Activated CD8-positive, alpha-beta memory T cell treated with anti-CD3 and anti-CD28 coated beads, Interleukin-2, amount 50 U/mL, for 24 hours (primary cell): Measurements from ENCODE around the gene SNRPB2.

ENCODE experiments used
- DNase-seq: peaks from one replicate; pipeline ENCODE4 v3.0.0-alpha.2; 2020; ENCODE audit errors: extremely low read depth

SNRPB2 gene

DNA sequence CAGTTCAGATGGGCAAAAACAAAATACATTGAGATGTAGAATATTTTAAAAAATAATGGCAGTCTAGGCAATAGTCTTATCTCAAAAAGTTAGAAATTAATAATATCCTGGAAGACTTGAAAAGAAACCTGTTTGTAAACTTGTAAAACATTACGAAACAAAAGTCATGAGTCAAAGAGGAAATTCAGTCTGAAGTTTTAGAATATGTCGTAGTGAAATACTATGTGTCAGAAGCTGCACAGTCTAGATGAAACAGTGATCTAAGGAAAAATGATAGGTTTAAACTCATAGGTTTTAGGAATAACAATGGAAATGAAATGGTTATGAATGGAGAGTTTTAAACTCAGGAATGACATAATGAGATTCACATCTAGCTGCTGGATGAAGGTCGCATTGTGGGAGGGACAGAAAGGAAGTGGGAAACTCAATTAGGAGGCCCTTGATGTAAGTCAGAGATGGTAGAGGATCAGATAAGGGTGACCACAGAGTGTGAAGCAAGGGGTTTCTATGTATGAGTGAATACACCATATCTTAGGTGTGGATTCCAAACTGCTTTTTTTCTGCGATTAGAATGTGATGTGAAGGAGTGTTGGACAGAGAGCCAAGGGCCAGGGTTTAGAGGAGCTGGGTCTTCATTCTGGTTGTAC lies 2.8 kb downstream of the SNRPB2 start:
- DNase-seq = no peak

DNA sequence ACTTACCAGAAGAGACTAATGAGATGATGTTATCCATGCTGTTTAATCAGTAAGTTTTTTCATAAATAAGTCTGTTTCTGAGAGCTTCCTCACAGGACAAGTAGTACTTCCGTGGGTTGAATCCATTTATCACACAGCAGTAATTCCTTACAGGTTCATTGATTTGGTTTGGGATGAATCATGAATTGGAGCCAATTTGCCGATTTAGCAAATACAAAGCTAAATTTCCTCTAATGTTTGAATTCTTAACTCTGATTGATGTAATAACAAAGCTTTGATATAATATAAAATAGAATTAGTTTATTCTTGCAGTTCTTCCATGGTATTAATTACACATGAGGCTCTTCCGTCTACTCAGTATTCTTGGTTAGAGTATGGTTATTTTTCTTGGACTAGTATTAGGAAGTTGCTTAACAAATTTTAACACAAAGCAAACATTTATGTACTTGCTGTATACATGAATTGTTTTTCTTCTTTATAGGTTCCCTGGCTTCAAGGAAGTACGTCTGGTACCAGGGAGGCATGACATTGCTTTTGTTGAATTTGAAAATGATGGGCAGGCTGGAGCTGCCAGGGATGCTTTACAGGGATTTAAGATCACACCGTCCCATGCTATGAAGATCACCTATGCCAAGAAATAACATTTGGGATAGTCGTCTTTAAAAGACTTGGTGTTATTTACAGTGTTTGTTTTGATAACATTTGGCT lies 10.7 kb downstream of the SNRPB2 start:
- DNase-seq = no peak

DNA sequence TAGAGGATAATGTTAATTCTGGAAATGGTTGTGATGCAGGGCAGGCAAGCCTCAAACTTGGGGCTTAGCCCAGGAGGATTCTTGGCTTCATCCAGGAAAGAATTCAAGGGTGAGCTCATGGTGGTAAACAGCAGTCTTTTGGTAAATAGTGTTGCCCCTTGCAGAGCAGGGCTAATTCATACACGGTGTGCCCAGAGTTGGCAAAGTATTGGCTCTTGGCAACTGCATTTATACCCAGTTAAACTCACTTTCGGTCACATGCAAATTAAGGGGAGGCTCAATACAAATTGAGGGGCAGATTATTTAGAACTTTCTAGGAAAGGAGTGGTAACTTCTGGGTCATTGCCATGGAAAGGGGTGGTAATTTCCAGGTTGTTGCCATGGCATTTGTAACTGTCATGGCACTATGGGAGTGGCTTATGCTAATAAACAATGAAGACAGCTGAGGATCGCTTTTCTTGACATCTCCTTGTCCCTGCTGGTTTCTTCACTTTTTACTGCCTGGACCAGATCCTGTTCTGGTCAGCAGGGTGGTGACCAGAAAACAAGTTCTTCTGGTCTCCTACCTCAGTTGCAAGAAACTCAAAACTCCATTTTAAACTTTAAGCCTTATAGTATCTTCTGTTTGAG lies 14.5 kb downstream of the SNRPB2 start:
- DNase-seq = no peak

DNA sequence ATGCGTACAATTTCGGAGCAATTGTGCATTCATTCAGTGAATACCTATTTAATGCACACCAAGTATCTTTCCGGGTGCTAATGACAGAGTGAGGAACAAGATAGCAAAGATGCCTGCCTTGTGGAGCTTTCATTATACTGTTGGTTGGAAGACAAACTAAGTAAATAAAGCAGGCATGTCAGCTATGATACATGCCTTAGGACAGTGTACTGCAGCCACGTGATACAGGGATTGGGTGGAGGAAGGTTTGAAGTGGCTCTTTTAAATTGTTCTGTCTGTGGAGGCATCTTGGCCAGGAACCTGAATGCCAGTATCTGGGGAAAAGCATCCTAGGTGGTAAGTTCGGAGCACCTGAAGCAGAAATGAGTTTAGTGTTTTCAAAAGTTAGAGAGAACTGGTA lies 15.4 kb downstream of the SNRPB2 start:
- no peak for DNase-seq

DNA sequence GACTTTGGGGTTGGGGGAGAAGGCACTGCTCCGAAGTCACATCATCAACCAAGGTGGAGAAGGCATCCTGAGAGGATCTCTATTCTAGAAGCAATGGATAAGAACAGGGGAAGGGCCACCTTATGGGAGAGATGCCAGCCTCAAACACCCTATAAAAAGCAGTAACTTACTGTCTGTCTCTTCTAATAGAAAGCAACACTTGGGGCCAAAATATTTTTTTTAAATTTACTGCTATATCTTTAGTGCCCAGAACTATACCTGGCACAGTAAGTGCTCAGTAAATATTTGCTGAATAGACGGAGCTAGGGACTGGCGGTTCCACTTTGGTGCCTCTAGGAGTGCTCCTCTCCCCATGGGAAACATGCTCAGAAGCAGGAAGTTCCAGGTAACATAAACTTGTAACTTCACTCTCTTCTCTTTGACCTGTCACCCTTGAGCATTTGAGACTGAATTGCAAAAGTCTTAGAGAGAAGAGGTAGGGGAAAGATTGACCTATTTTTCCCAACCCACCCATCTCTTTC lies 17.5 kb downstream of the SNRPB2 start:
- DNase-seq = no peak

DNA sequence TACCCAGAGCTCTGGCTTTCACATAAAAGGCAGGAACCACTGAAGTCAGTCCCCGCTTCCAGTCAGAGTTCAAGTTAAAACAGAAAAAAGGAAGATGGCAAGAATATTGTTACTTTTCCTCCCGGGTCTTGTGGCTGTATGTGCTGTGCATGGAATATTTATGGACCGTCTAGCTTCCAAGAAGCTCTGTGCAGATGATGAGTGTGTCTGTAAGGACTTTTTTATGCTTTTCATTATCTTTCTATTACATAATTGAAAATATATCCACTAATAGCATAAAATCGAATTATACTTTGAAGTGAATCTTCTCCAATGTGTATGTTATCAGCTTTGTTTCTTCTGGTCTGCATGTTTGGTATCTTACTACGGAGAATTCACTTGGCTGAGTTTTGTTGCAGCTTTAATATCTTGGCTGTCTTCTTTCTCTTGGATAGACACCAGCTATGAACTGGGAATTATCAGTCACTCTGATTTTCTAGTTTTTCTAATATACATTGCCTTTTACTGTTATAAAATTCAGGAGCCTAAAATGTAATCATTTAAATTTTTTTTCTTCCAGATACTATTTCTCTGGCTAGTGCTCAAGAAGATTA lies 18.6 kb downstream of the SNRPB2 start, which contains the start of gene OTOR:
Gene OTOR (plus strand): TSS at position 51 of the 593 bp plus-strand sequence. CDS start 44 bp downstream, at position 95.
- no peak for DNase-seq

DNA sequence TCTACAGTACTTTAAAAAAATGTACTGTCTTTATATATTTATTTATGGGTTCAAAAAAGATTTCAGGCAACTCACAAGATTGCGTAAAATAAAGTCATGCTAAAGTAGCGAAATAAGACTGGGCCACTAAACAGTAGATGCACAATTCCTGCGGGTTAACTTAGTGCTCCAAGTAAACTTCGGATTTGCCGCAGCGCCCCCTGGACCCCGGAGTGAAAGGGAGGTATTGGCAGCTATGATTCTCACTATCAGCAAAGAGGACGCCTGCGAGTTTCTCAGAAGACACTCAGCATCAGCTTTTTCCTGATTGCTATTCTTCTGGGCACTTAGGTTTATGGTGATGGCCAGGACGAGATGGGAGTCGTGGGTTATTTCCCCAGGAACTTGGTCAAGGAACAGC lies 19.7 kb downstream of the SNRPB2 start:
- no peak for DNase-seq

DNA sequence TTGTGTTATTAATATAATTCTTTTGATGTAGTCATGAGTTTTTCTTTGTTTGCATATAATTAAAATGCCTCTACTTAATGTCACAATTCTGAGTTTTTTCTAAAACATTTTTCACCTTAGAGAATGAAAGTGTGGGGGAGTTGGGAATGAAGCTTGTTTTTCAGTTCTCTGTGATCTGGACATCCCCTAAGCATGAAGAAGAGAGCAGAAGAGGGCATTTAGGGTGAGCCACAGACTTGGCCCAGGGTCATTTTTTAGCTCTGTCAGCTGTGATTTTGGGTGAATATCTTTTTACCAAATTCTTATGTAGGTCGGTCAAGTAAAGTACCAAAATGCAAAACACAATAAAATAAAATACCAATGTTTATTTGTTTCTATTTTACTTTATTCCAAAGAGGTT lies 22.3 kb downstream of the SNRPB2 start:
- DNase-seq = no peak

DNA sequence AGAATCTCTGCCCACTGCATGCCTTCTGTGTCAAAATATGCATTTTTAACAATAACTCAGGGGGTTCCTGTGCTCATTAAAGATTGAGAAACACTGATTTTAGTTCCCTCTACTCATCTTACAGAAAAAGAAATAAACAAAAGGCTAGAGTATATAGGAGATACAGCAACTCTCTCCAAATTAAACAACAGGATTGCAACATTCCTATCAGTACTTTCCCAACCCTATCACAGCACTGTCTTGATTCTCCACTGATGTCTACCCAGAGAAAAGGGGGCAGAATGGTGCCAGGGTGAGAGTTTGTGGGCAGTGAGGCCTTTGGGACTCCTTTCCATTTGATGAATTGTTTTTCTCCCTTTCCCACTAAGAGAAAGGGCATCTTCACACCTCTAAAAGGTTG lies 23.1 kb downstream of the SNRPB2 start:
- DNase-seq = no peak

DNA sequence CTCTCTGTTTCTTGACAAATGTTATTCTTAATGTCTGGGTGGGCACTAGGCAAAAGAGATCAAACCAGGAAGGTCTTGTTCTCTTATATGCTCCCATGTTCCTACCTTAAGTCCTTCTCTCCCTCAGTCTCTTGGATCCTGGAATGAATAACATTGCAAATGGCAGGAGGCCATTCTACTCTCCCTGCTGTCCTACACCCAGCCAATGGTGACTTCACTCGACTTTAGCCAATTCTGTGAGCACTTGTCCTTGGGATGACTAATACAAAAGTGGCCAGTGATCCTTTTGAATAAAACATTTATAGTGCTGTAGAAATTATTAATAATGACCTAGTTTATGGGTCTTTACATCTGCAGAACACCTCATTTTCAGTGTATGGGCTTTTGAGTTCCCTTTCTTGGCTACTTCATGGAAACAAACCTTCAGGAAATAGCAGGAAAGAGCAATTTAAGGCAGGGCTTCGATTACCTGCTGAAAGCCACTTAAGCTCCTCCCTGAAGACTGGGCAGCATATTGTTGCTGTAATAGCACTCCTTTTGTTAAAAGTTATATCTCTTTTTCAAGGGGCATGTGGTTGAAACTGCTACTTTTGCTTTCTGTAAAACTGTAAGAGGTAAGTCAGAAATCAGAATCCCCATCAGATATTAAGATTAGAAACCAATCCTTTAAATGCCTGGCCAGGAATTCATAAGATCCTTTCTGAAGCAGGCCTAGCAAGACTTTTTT lies 28.8 kb downstream of the SNRPB2 start:
- DNase-seq = no peak

DNA sequence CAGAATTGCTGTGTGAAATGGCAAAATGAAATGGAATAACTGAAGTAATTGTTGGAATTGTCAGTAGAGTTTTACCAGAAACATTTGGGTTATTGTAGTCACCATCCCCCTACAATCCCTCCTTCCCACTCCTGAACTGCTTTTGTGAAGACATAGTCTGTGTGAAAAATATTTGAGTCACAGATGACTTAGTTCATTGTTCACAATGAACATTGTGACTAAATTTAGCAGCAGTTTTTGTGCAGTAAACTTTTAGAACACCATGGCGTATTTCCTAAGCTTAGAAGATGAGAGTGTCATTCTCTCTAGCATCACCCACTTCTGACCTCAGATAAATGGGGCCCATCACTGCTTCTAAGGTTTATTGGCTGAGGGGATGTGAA lies 29.3 kb downstream of the SNRPB2 start:
- no peak for DNase-seq

DNA sequence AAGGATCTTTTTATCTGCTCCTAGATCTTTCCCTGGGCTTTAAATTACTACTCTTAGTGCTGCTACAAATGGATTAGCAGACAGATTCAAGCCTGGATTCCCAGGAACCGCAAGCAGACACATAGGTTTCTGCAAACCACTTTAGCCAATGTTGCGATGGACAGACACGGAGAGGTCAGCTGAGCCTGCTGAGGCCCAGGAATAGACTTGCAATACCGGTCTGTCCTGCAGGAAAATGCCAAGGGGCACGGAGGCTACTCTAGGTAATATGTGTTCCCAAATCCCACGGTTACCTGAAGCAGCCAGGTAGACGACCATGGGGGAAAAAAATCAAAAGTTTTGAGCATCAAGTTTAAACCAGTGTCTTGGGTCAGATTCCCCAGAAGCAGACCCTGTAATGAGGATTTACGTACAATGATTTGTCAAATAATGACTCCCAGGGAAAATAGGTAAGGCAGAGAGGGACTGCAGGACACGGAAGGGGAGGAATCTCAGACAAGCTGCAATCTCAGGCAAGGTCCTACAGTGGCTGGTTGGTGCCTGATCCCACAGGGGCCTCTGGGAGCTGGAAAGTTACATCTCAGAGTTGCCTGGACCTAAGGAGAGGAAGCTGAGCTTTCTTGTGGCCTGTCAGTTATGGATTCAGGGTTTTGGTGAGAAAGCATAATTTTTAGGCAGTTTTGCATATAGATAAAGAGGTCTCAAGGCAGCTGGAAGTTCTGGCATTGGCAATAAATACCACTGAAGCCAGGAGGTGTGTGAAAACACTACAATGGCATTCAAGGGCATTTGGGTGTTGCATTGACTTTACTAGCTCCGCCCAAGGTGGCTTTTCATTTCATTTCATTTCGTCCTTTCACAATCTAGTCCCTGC lies 30.8 kb downstream of the SNRPB2 start:
- DNase-seq = no peak

DNA sequence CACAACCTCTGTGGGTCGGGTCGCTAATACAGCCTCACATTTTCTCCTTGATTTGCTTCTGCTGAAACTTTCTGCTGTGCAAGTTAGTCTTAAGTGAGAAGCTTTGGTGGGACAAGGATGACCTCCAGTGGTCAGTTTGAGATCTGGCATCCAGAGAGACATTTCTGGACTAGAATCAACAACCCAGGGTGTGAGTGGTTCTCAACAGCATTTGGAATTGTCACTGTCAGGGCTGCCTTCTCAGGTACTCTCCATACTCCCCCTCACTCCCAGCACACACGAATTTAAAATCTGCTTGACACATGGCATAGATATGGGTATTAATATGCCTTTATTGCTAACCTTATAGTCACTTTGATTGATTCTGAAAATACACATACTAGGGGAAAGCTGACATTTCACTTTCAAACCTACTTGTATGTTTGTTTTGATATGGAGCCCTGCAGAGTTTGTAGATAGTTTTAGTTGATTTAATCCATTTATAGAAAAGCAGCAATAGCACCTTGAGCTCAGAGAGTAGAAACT lies 31.5 kb downstream of the SNRPB2 start:
- no peak for DNase-seq

DNA sequence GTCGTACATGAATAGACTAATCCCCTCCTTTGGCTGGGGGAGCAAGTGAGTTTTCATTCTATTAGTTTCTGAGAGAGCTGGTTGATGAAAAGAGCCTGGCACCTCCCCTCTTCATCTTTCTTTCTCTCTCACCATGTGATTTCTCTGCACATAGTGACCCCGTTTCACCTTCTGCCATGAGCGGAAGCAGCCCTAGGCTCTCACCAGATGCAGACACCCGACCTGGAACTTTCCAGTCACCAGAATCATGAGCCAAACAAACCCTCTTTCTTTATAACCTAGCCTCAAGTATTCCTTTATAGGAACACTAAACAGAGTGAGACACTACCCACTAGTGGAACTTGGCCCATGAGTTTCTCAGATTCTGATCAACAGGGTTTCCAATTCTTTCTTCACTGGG lies 34.7 kb downstream of the SNRPB2 start:
- no peak for DNase-seq

DNA sequence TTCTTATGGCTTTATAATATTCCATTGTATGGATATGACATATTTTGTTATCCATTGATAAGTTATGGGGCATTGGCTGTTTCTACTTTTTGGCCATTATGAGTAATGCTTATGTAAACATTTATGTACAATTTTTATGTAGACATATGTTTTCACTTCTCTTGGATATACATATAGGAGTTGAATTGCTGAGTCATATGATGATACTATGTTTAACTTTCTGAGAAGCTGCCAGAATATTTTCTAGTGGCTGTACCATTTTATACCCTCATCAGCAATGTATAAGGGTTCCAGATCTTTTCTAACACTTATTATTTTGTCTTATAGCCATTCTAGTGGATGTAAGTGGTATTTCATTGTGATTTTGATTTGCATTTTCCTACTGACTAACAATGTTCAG lies 41.4 kb downstream of the SNRPB2 start:
- no peak for DNase-seq

DNA sequence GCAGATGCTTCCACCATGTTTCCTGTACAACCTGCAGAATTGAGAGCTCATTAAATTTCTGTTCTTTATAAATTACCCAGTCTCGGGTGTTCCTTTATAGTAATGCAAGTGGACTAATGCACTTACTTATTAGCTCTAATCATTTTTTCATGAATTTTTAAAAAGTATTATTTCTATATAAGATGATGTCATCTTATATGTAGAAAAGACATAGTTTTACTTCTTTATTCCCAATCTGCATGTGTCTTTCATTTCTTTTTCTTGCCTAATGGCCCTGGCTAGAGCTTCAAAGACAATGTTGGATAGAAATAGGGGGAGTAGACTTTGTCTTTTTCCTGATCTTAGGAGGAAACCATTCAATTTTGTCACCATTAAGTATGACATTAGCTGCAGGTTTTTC lies 46.1 kb downstream of the SNRPB2 start:
- no peak for DNase-seq

DNA sequence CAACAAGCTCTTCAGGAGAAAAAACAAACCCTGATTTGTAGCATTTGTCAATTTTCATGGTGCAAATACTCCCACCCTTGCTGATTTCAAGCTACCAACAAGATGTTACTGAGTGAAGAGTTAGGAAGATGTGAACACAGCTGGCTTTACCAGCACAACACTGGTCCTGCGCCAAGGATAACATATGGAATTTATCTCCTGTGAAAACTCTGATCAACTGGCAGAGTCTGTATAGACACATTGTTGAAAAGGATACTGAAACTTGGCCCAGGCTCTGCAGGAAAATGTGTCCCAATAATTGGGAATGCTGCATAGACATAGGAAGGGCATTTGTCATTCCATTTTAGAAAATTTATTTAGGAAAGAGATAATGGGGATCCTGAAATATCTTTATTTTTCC lies 47.3 kb downstream of the SNRPB2 start:
- no peak for DNase-seq

DNA sequence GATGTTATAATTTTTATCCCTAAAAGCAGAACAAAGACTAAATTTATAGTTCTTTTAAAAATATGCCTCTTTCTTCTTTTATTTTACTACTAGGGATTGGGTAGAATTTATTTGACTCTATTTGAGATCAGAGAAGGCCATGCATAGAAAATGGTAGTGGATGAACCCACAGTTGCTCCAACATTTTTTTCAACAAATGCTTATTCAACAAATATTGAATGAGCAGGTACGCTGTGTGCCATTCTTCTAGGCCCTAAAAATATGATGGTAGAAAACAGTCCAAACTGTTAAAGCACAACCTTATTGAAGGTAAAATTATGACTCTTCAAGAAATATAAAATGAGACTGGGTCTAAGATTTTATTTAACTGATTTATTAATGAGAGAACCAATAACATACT lies 48.3 kb downstream of the SNRPB2 start:
- DNase-seq = no peak

DNA sequence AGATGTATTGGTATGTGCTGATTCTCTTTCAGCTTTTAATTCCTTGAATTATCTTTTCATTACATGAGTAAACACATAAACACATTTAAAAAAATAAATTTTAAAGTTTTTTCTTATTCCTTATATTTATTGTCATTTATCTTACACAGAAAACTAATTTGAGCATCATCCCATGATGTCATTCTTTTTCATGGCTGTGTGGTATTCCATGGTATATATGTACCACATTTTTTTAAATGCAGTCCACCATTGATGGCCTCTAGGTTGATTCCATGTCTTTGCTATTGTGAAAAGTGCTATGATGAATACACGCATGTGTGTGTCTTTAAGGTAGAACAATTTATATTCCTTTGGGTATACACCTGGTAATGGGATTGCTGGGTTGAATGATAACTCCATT lies 51.7 kb downstream of the SNRPB2 start:
- DNase-seq = no peak

DNA sequence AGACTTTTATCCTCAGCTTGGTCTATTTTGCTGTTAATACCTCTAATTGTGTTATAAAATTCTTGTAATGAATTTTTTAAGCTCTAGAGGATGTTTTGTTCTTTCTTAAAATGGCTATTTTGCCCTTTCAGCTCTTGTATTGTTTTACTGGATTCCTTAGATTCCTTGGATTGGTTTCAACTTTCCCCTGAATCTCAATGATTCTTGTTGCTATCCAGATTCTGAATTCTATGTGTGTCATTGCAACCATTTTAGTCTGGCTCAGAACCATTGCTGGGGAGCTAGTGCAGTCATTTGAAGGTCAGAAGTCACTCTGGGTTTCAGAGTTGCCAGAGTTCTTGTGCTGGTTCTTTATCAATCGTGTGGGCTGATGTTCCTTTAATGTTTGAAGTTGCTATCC lies 55.4 kb downstream of the SNRPB2 start:
- DNase-seq = no peak
